Measurements from ENCODE around the gene PPP2R3A. TPM values are rescaled to one million over a fixed set of nuclear protein-coding genes. Genes with fewer than 3 reads are reported as not detected.

PPP2R3A gene
- total RNA-seq, 1 donor from 2014 or later, result 16.5 TPM

- Mint-ChIP-seq H3K27me3 (no peaks in the 10 kb centered on the region), H3K4me1 (ENCODE audit: unreplicated experiment) (peaks cover 39% of the 10 kb centered on the region), H3K36me3 (peaks cover 14% of the 10 kb centered on the region), H3K9me3 (peaks cover 7% of the 10 kb centered on the region), H3K27ac (no peak overlapping the region), H3K4me3 (no peak overlapping the region)
- DNase-seq (ENCODE audit: extremely low spot score, unreplicated experiment), result no peak
- TF ChIP-seq, protein P1, sequence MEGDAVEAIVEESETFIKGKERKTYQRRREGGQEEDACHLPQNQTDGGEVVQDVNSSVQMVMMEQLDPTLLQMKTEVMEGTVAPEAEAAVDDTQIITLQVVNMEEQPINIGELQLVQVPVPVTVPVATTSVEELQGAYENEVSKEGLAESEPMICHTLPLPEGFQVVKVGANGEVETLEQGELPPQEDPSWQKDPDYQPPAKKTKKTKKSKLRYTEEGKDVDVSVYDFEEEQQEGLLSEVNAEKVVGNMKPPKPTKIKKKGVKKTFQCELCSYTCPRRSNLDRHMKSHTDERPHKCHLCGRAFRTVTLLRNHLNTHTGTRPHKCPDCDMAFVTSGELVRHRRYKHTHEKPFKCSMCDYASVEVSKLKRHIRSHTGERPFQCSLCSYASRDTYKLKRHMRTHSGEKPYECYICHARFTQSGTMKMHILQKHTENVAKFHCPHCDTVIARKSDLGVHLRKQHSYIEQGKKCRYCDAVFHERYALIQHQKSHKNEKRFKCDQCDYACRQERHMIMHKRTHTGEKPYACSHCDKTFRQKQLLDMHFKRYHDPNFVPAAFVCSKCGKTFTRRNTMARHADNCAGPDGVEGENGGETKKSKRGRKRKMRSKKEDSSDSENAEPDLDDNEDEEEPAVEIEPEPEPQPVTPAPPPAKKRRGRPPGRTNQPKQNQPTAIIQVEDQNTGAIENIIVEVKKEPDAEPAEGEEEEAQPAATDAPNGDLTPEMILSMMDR (conservative IDR thresholded peaks at IDR 0.05), result no peak
These were observed 5.1 kb downstream of the PPP2R3A start for GRCh38 chr3:135970506-135971116.

GRCh38 chr3:135973841-135974240 is 8.3 kb downstream of the PPP2R3A start:
- Mint-ChIP-seq H3K27ac (no peak overlapping the region), H3K4me3 (no peak overlapping the region), H3K27me3 (no peaks in the 10 kb centered on the region), H3K36me3 (peaks cover 10% of the 10 kb centered on the region), H3K4me1 (ENCODE audit: unreplicated experiment) (peaks cover 21% of the 10 kb centered on the region), H3K9me3 (peaks cover 7% of the 10 kb centered on the region)
- TF ChIP-seq, protein P1 (conservative IDR thresholded peaks at IDR 0.05), result no peak
- DNase-seq (ENCODE audit: extremely low spot score, unreplicated experiment), result no peak

- DNase-seq (ENCODE audit: extremely low spot score, unreplicated experiment), result no peak
- TF ChIP-seq, protein P1 (conservative IDR thresholded peaks at IDR 0.05), result no peak
- peaks cover 5% of the 10 kb centered on the region for H3K9me3 Mint-ChIP-seq
- no peaks in the 10 kb centered on the region for H3K27me3 Mint-ChIP-seq
- H3K4me3 Mint-ChIP-seq, result no peak overlapping the region
- H3K4me1 Mint-ChIP-seq (ENCODE audit: unreplicated experiment), result peaks cover 18% of the 10 kb centered on the region
- no peak overlapping the region for H3K27ac Mint-ChIP-seq
- peaks cover 5% of the 10 kb centered on the region for H3K36me3 Mint-ChIP-seq
These were observed 9.5 kb downstream of the PPP2R3A start for GRCh38 chr3:135975053-135975452.

GRCh38 chr3:135975536-135975935 is 10.0 kb downstream of the PPP2R3A start:
- TF ChIP-seq, protein P1 (conservative IDR thresholded peaks at IDR 0.05), result no peak
- no peak for DNase-seq (ENCODE audit: extremely low spot score, unreplicated experiment)
- Mint-ChIP-seq H3K27me3 (no peaks in the 10 kb centered on the region), H3K4me1 (ENCODE audit: unreplicated experiment) (peaks cover 14% of the 10 kb centered on the region), H3K27ac (no peak overlapping the region), H3K36me3 (no peaks in the 10 kb centered on the region), H3K9me3 (no peaks in the 10 kb centered on the region), H3K4me3 (no peak overlapping the region)

DNA sequence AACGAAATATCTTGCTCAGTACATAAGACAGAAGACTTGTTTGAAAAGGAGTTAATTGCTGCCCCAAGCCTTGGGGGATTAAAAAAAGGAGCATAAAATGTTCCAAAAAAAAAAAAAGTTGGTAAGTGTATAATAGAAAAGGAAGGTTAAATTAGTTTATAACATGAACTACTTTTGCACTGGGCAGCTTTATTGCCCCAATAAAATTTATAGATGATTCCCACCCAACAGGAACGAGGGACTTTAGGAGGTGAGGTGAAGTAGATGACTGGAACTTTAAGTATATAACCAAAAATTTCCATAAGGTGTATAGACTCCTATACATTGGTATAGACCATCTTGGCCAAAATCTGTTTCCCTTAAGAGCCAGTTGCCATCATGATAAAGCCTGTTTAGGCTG is 14.8 kb downstream of the PPP2R3A start:
- H3K4me3 Mint-ChIP-seq, result no peak overlapping the region
- no peak for DNase-seq (ENCODE audit: extremely low spot score, unreplicated experiment)
- no peaks in the 10 kb centered on the region for H3K36me3 Mint-ChIP-seq
- no peaks in the 10 kb centered on the region for H3K9me3 Mint-ChIP-seq
- H3K27me3 Mint-ChIP-seq, result no peaks in the 10 kb centered on the region
- no peak overlapping the region for H3K27ac Mint-ChIP-seq
- H3K4me1 Mint-ChIP-seq (ENCODE audit: unreplicated experiment), result no peaks in the 10 kb centered on the region
- TF ChIP-seq, protein P1 (conservative IDR thresholded peaks at IDR 0.05), result no peak

All from type B pancreatic cell (in vitro differentiated cells).